IMR-90 (cell line): ENCODE results near the gene ZNF423. TPM values are rescaled to one million over a fixed set of nuclear protein-coding genes. Genes with fewer than 3 reads are reported as not detected.
A peak's percentile ranks its signal among the peaks of the same experiment; 100 is the strongest.

Source experiments
- ATAC-seq: fragments of 200-7000 bp; cut with Tn5 transposase; 2 replicates; pipeline ENCODE4 v1.9.1; 2020; ENCODE audit warnings: low read depth, mild to moderate bottlenecking, moderate library complexity
- BruUV-seq: library from RNA; stranded (reverse); fragments of 400-500 nt; replicated peaks from 2 replicates; lab custom pipeline; 2021; lab: Mats Ljungman, UMichigan
- CTCF ChIA-PET: fragments of 300-600 bp; formaldehyde crosslinking; extraction: SDS; loops from one replicate; lab custom pipeline; 2021; ENCODE audit warnings: antibody characterized with exemption; lab: Yijun Ruan, JAX
- POLR2A ChIA-PET: fragments of 300-600 bp; sonication (Branson Sonifier 250); formaldehyde crosslinking; loops from one replicate; lab custom pipeline; 2022; ENCODE audit warnings: antibody characterized with exemption; ENCODE audit not compliant: unreplicated experiment; lab: Charles Lee
- DNase-seq: peaks from one replicate; pipeline ENCODE4 v3.0.0; 2013
- H2AFZ ChIP-seq: replicated peaks from 2 replicates; pipeline ENCODE3; 2013; ENCODE audit warnings: low read length, mild to moderate bottlenecking; ENCODE audit not compliant: poor library complexity
- H2AK5ac ChIP-seq: 2 replicates; pipeline ENCODE4 v1.6.1; 2013; ENCODE audit warnings: low read depth, low read length, inconsistent platforms
- H2AK9ac ChIP-seq: replicated peaks from 2 replicates; pipeline ENCODE3; 2013; ENCODE audit warnings: mild to moderate bottlenecking, low read depth, low read length, moderate library complexity; ENCODE audit not compliant: poor library complexity
- H2BK120ac ChIP-seq: 2 replicates; pipeline ENCODE4 v1.6.1; 2013; ENCODE audit warnings: low read depth, low read length, inconsistent platforms
- H2BK15ac ChIP-seq: 3 replicates; pipeline ENCODE4 v1.6.1; 2013; ENCODE audit warnings: low read depth, low read length, inconsistent platforms
- H2BK20ac ChIP-seq: 2 replicates; pipeline ENCODE4 v1.6.1; 2013; ENCODE audit warnings: low read depth, mild to moderate bottlenecking, inconsistent platforms, low read length, moderate library complexity
- H2BK5ac ChIP-seq: 2 replicates; pipeline ENCODE4 v1.6.1; 2013; ENCODE audit warnings: mild to moderate bottlenecking, low read depth, low read length, inconsistent platforms; ENCODE audit not compliant: poor library complexity, severe bottlenecking
- H3K14ac ChIP-seq: replicated peaks from 2 replicates; pipeline ENCODE4 v1.6.1; 2013; ENCODE audit warnings: low read depth, low read length, inconsistent platforms
- H3K18ac ChIP-seq: 2 replicates; pipeline ENCODE4 v1.6.1; 2013; ENCODE audit warnings: low read depth, low read length, control low read depth
- H3K23ac ChIP-seq: 2 replicates; pipeline ENCODE4 v1.6.1; 2013; ENCODE audit warnings: low read depth, low read length, inconsistent platforms
- H3K27ac ChIP-seq: 2 replicates; pipeline ENCODE4 v1.5.1; 2013; ENCODE audit warnings: mild to moderate bottlenecking, control low read depth, low read length; ENCODE audit not compliant: insufficient read depth
- H3K27me3 ChIP-seq: 2 replicates; pipeline ENCODE4 v1.6.1; 2013; ENCODE audit warnings: low read length; ENCODE audit not compliant: control insufficient read depth, insufficient read depth
- H3K36me3 ChIP-seq: 2 replicates; pipeline ENCODE4 v1.6.1; 2013; ENCODE audit warnings: low read length, mixed read lengths; ENCODE audit not compliant: control insufficient read depth, insufficient read depth
- H3K4ac ChIP-seq: 2 replicates; pipeline ENCODE4 v1.6.1; 2013; ENCODE audit warnings: low read depth, low read length, inconsistent platforms
- H3K4me1 ChIP-seq: 2 replicates; pipeline ENCODE4 v1.6.1; 2013; ENCODE audit warnings: low read length, mixed read lengths; ENCODE audit not compliant: control insufficient read depth, insufficient read depth
- H3K4me2 ChIP-seq: 2 replicates; pipeline ENCODE4 v1.6.1; 2013; ENCODE audit warnings: low read depth, mild to moderate bottlenecking, control low read depth, low read length, moderate library complexity
- H3K4me3 ChIP-seq: 2 replicates; pipeline ENCODE4 v1.5.1; 2013; ENCODE audit warnings: low read depth, mild to moderate bottlenecking, control low read depth, low read length, moderate library complexity; ENCODE audit not compliant: insufficient read depth
- H3K56ac ChIP-seq: 2 replicates; pipeline ENCODE4 v1.6.1; 2013; ENCODE audit warnings: low read length, inconsistent platforms; ENCODE audit not compliant: insufficient read depth; ENCODE audit errors: extremely low read depth
- H3K79me1 ChIP-seq, 2 experiments: 2 replicates each; pipeline ENCODE4 v1.6.1; 2013; ENCODE audit warnings: low read length in 2 of 2, inconsistent platforms in 1 of 2, low read depth in 1 of 2
- H3K9ac ChIP-seq: 2 replicates; pipeline ENCODE4 v1.6.1; 2013; ENCODE audit warnings: low read depth, low read length, control low read depth
- H3K9me1 ChIP-seq: 2 replicates; pipeline ENCODE4 v1.6.1; 2013; ENCODE audit warnings: low read length, inconsistent platforms; ENCODE audit not compliant: insufficient read depth
- H3K9me3 ChIP-seq: 2 replicates; pipeline ENCODE4 v1.6.1; 2013; ENCODE audit warnings: low read length; ENCODE audit not compliant: control insufficient read depth, insufficient read depth
- H4K20me1 ChIP-seq: 2 replicates; pipeline ENCODE4 v1.6.1; 2013; ENCODE audit warnings: low read length, inconsistent platforms; ENCODE audit not compliant: insufficient read depth
- H4K5ac ChIP-seq: 2 replicates; pipeline ENCODE4 v1.6.1; 2013; ENCODE audit warnings: mild to moderate bottlenecking, low read depth, low read length, control low read depth
- H4K8ac ChIP-seq, 2 experiments: 2 replicates each; pipeline ENCODE4 v1.6.1; 2013; ENCODE audit warnings: low read depth in 2 of 2, low read length in 2 of 2, control low read depth in 1 of 2, inconsistent platforms in 1 of 2
- H4K91ac ChIP-seq: 2 replicates; pipeline ENCODE4 v1.6.1; 2013; ENCODE audit warnings: low read depth, low read length, inconsistent platforms; ENCODE audit not compliant: insufficient read depth
- BHLHE40 ChIP-seq: fragments of 150-350 bp; IDR thresholded peaks from 2 replicates; pipeline ENCODE4 v1.6.1; 2016; ENCODE audit warnings: mild to moderate bottlenecking, low read depth, low read length
- CEBPB ChIP-seq: IDR thresholded peaks from 2 replicates; pipeline ENCODE4 v1.6.1; 2012; ENCODE audit warnings: low read depth, low read length, improper control_type of control experiment
- CHD1 ChIP-seq: IDR thresholded peaks from 2 replicates; pipeline ENCODE4 v1.6.1; 2012; ENCODE audit warnings: low read depth, low read length, improper control_type of control experiment
- FOS ChIP-seq: fragments of 150-350 bp; IDR thresholded peaks from 2 replicates; pipeline ENCODE4 v1.6.1; 2016; ENCODE audit warnings: low read depth, low read length
- NFE2L2 ChIP-seq: fragments of 150-350 bp; IDR thresholded peaks from 2 replicates; pipeline ENCODE4 v1.6.1; 2016; ENCODE audit warnings: low read depth, mild to moderate bottlenecking, low read length
- POLR2A ChIP-seq: IDR thresholded peaks from 2 replicates; pipeline ENCODE4 v1.6.1; 2012; ENCODE audit warnings: mild to moderate bottlenecking, low read depth, low read length
- RAD21 ChIP-seq: IDR thresholded peaks from 2 replicates; pipeline ENCODE4 v1.6.1; 2012; ENCODE audit warnings: low read length, improper control_type of control experiment
- RCOR1 ChIP-seq: IDR thresholded peaks from 2 replicates; pipeline ENCODE4 v1.6.1; 2012; ENCODE audit warnings: mild to moderate bottlenecking, low read length, improper control_type of control experiment; ENCODE audit not compliant: insufficient replicate concordance
- RFX5 ChIP-seq: IDR thresholded peaks from 2 replicates; pipeline ENCODE4 v1.8.0; 2012; ENCODE audit warnings: low read depth, mild to moderate bottlenecking, low read length, moderate library complexity
- SMC3 ChIP-seq: fragments of 150-350 bp; IDR thresholded peaks from 2 replicates; pipeline ENCODE4 v1.6.1; 2016; ENCODE audit warnings: low read depth, mild to moderate bottlenecking, antibody characterized with exemption, low read length, moderate library complexity
- USF2 ChIP-seq: fragments of 150-350 bp; IDR thresholded peaks from 2 replicates; pipeline ENCODE4 v1.6.1; 2017; ENCODE audit warnings: mild to moderate bottlenecking, antibody characterized with exemption, low read length, low read depth
- WGBS, 2 experiments: methylation state at CpG; one replicate each; pipeline versions ENCODE4 v1.1.5 to v1.1.7; 2013; ENCODE audit warnings: missing lambda C conversion rate in 2 of 2; ENCODE audit not compliant: insufficient read length in 1 of 2; ENCODE audit errors: extremely low coverage in 2 of 2; 5-methylcytosine and 5-hydroxymethylcytosine counted together
- dilution Hi-C: fragments of 300-500 bp; cut with HindIII; formaldehyde crosslinking; loops from one replicate; pipeline ENCODE4 v1.14.3; 2018; ENCODE audit warnings: low sequenced_read_pairs; ENCODE audit not compliant: unreplicated experiment
- in situ Hi-C: fragments of 300-500 bp; cut with MboI; formaldehyde crosslinking; loops from 3 replicates; pipeline ENCODE4 v1.14.3; 2019; ENCODE audit warnings: low sequenced_read_pairs, inconsistent platforms, mixed read lengths
- intact Hi-C: fragments of 100-400 bp; cut with micrococcal nuclease; formaldehyde crosslinking; loops from 2 replicates; pipeline ENCODE4 v1.10.0; 2022
- polyA plus RNA-seq, 3 experiments: library from polyadenylated mRNA; depleted of rRNA; stranded (reverse); fragments of >200 nt; gene quantifications; 2 replicates each; pipeline ENCODE4 v1.2.3, GENCODE V29; 2012; ENCODE audit warnings: low replicate concordance in 1 of 3
- total RNA-seq: library from RNA; depleted of rRNA; stranded (reverse); fragments of >200 nt; gene quantifications from 2 replicates; pipeline ENCODE4 v1.2.3, GENCODE V29; 2012
- TF ChIP-seq, protein P1 (sequence below): conservative IDR thresholded peaks from 2 replicates; pipeline ENCODE4 v1.5.1; 2012; ENCODE audit warnings: mild to moderate bottlenecking, low read depth, low read length, improper control_type of control experiment
- TF ChIP-seq, protein P2 (sequence below): fragments of 150-350 bp; IDR thresholded peaks from 2 replicates; pipeline ENCODE4 v1.6.1; 2016; ENCODE audit warnings: low read depth, mild to moderate bottlenecking, low read length, moderate library complexity, borderline replicate concordance

The ZNF423 gene
- total and polyA plus RNA-seq, 2 of the 4 experiments (the other 2 are of a cell fraction) = under 0.01 to 0.10 TPM

GRCh38 chr16:49556249-49556605, 299.7 kb downstream of the ZNF423 start:
- intact Hi-C loops = loop anchor here (1.0 to 2.0 kb wide), 3 partner anchors 37 to 301 kb away; partner anchors contain the start of gene ZNF423

More at GRCh38 chr16:49556249-49556605, 299.7 kb downstream of the ZNF423 start:
- ATAC-seq (no peak), DNase-seq (no peak)
- Histone ChIP-seq H3K36me3 (no peaks in the 10 kb centered on the region), H4K20me1 (no peaks in the 10 kb centered on the region), H3K56ac (no peak overlapping the region), H3K27me3 (peaks cover 2% of the 10 kb centered on the region; the same call in 1 of the 2 replicates), H3K9ac (no peak overlapping the region), H3K4me2 (no peak overlapping the region), H2BK120ac (no peak overlapping the region), H4K91ac (no peak overlapping the region), H2BK20ac (no peak overlapping the region), H3K9me3 (no peaks in the 10 kb centered on the region), H3K23ac (no peak overlapping the region), H2AFZ (no peak overlapping the region), H3K79me1 (no peaks in the 10 kb centered on the region), H2BK5ac (no peak overlapping the region), H2AK5ac (no peak overlapping the region), H3K9me1 (no peaks in the 10 kb centered on the region), H3K4ac (no peak overlapping the region), H4K5ac (no peak overlapping the region), H4K8ac (no peak overlapping the region), H2AK9ac (peak overlapping the region; percentile 10), H2BK15ac (no peak overlapping the region), H3K4me3 (no peak overlapping the region), H3K18ac (no peak overlapping the region), H3K14ac (no peak overlapping the region), H3K4me1 (no peaks in the 10 kb centered on the region), H3K27ac (no peak overlapping the region)
- TF ChIP-seq FOS (no peak), CHD1 (no peak), RCOR1 (no peak), NFE2L2 (no peak), SMC3 (no peak), RAD21 (no peak), USF2 (no peak), BHLHE40 (no peak), POLR2A (no peak), CEBPB (no peak), RFX5 (no peak)
- TF ChIP-seq, protein P1, sequence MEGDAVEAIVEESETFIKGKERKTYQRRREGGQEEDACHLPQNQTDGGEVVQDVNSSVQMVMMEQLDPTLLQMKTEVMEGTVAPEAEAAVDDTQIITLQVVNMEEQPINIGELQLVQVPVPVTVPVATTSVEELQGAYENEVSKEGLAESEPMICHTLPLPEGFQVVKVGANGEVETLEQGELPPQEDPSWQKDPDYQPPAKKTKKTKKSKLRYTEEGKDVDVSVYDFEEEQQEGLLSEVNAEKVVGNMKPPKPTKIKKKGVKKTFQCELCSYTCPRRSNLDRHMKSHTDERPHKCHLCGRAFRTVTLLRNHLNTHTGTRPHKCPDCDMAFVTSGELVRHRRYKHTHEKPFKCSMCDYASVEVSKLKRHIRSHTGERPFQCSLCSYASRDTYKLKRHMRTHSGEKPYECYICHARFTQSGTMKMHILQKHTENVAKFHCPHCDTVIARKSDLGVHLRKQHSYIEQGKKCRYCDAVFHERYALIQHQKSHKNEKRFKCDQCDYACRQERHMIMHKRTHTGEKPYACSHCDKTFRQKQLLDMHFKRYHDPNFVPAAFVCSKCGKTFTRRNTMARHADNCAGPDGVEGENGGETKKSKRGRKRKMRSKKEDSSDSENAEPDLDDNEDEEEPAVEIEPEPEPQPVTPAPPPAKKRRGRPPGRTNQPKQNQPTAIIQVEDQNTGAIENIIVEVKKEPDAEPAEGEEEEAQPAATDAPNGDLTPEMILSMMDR = no peak
- TF ChIP-seq, protein P2, sequence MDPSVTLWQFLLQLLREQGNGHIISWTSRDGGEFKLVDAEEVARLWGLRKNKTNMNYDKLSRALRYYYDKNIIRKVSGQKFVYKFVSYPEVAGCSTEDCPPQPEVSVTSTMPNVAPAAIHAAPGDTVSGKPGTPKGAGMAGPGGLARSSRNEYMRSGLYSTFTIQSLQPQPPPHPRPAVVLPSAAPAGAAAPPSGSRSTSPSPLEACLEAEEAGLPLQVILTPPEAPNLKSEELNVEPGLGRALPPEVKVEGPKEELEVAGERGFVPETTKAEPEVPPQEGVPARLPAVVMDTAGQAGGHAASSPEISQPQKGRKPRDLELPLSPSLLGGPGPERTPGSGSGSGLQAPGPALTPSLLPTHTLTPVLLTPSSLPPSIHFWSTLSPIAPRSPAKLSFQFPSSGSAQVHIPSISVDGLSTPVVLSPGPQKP = no peak
- dilution Hi-C loops = no loop called here
- CTCF ChIA-PET = interaction anchor here (1.2 kb wide), 1 partner anchor 11 kb away, joined by 3 read pairs; no protein-coding TSS in a partner anchor
- POLR2A ChIA-PET = no interaction called here
- BruUV-seq = no TSS peak
- 20% methylated on average over 1 of the region's 4 CpGs; no CpG with 5 or more reads in 1 of the 2 experiments for WGBS, 2 experiments
- in situ Hi-C loops = no loop called here
